ENCODE measurements around the gene UBQLNL. TPM values are rescaled to one million over a fixed set of nuclear protein-coding genes. Genes with fewer than 3 reads are reported as not detected.

Gene UBQLNL
- polyA plus RNA-seq, 2 of the 4 experiments (the other 2 are of a cell fraction), result 0.06 to 0.41 TPM

- no peak overlapping the region for H3K27ac ChIP-seq
- no peak for DNase-seq (ENCODE audit: low read depth in 1 of 2, low spot score in 1 of 2)
- FAIRE-seq, result no peak
- WGBS (ENCODE audit: missing lambda C conversion rate), result 73% methylated on average over 3 of the region's 3 CpGs
- H3K4me2 ChIP-seq, result no peak overlapping the region
- H3K4me3 ChIP-seq, result no peak overlapping the region
- ChIA-PET POLR2A (no interaction called here), CTCF (interaction anchor here (1.2 kb wide), 1 partner anchor 42 kb away, joined by 3 read pairs; no protein-coding TSS in a partner anchor)
- TF ChIP-seq EHF (CRISPR knock-in tag; IDR thresholded peaks at IDR 0.05), result no peak
- TF ChIP-seq BHLHE40 (IDR thresholded peaks at IDR 0.05; ENCODE audit: low read depth, low read length), result no peak
- TF ChIP-seq ZNF302 (CRISPR knock-in tag; IDR thresholded peaks at IDR 0.05), result no peak
- no peak for TF ChIP-seq CBX8 (IDR thresholded peaks at IDR 0.05)
- no peak for TF ChIP-seq CHD4 (IDR thresholded peaks at IDR 0.05; ENCODE audit: borderline replicate concordance)
- no peak for TF ChIP-seq CBX2 (IDR thresholded peaks at IDR 0.05; ENCODE audit: borderline replicate concordance, low read depth)
- TF ChIP-seq HOXB5 (CRISPR knock-in tag; IDR thresholded peaks at IDR 0.05), result no peak
- TF ChIP-seq TFCP2L1 (CRISPR knock-in tag; IDR thresholded peaks at IDR 0.05), result no peak
- TF ChIP-seq RNF2 (IDR thresholded peaks at IDR 0.05; ENCODE audit: borderline replicate concordance, low read depth), result no peak
- TF ChIP-seq MYC (IDR thresholded peaks at IDR 0.05; ENCODE audit: borderline replicate concordance, low read length), result no peak
- no peak for TF ChIP-seq HEYL (CRISPR knock-in tag; IDR thresholded peaks at IDR 0.05)
- TF ChIP-seq HDAC2 (IDR thresholded peaks at IDR 0.05), result no peak
- TF ChIP-seq NFE2L2 (conservative IDR thresholded peaks at IDR 0.05; ENCODE audit: low read length), result no peak
- no peak for TF ChIP-seq HOXB13 (CRISPR knock-in tag; IDR thresholded peaks at IDR 0.05; ENCODE audit: low read depth)
- TF ChIP-seq PHF8 (IDR thresholded peaks at IDR 0.05; ENCODE audit: borderline replicate concordance, low read depth), result no peak
- no peak for TF ChIP-seq ATOH8 (CRISPR knock-in tag; IDR thresholded peaks at IDR 0.05; ENCODE audit: low read depth)
- no peak for TF ChIP-seq USF2 (IDR thresholded peaks at IDR 0.05)
- no peak for ATAC-seq
- H3K9me3 ChIP-seq, result no peaks in the 10 kb centered on the region
- no peaks in the 10 kb centered on the region for H3K4me1 ChIP-seq
Measured at GRCh38 chr11:5557751-5558150, 41.3 kb upstream of the UBQLNL start.

- H3K4me3 ChIP-seq, result no peak overlapping the region
- no peak for TF ChIP-seq RFX5 (IDR thresholded peaks at IDR 0.05)
- TF ChIP-seq FOSB (CRISPR knock-in tag; IDR thresholded peaks at IDR 0.05), result no peak
- TF ChIP-seq USF2 (IDR thresholded peaks at IDR 0.05), result no peak
- no peak for TF ChIP-seq HOXB13 (CRISPR knock-in tag; IDR thresholded peaks at IDR 0.05; ENCODE audit: low read depth)
- no peak for TF ChIP-seq GATA3 (IDR thresholded peaks at IDR 0.05; ENCODE audit: borderline replicate concordance)
- TF ChIP-seq RARB (CRISPR knock-in tag; IDR thresholded peaks at IDR 0.05), result no peak
- FAIRE-seq (no peak), ATAC-seq (no peak; a peak in 1 of 6 replicates), DNase-seq (ENCODE audit: low read depth in 1 of 2, low spot score in 1 of 2) (no peak)
- no peaks in the 10 kb centered on the region for H3K4me1 ChIP-seq
- POLR2A ChIA-PET, result no interaction called here
- no peak overlapping the region for H3K27ac ChIP-seq
- CTCF ChIA-PET, result interaction anchor here (1.2 kb wide), 1 partner anchor 44 kb away, joined by 3 read pairs; no protein-coding TSS in a partner anchor
- H3K9me3 ChIP-seq, result no peaks in the 10 kb centered on the region
- no peak overlapping the region for H3K4me2 ChIP-seq
- WGBS (ENCODE audit: missing lambda C conversion rate), result 31% methylated on average over 3 of the region's 3 CpGs
Measured at GRCh38 chr11:5556596-5557188, 40.2 kb upstream of the UBQLNL start.

- Histone ChIP-seq H3K4me1 (peaks cover 10% of the 10 kb centered on the region), H3K27ac (no peak overlapping the region), H3K4me2 (no peak overlapping the region), H3K4me3 (no peak overlapping the region), H3K9me3 (no peaks in the 10 kb centered on the region)
- ATAC-seq, result no peak
- FAIRE-seq, result peak; percentile 28
- POLR2A ChIA-PET, result no interaction called here
- TF ChIP-seq SMC3 (IDR thresholded peaks at IDR 0.05) (0 out of 3 replicates have a peak, but pooled peaks have one; percentile 30), CTCF (IDR thresholded peaks at IDR 0.05) (peak; percentile 32), MYC (IDR thresholded peaks at IDR 0.05; ENCODE audit: borderline replicate concordance, low read length) (no peak), RAD21 (conservative IDR thresholded peaks at IDR 0.05 in 1 of 2, IDR thresholded peaks at IDR 0.05 in 1 of 2) (peak; percentile 28 to 41; a peak in 4 of 5 replicates)
- no peak for DNase-seq (ENCODE audit: low read depth in 1 of 2, low spot score in 1 of 2)
- CTCF ChIA-PET, result interaction anchor here (0.6 to 0.7 kb wide), 3 partner anchors 16 to 76 kb away, joined by 3 to 4 read pairs (median 3); no protein-coding TSS in a partner anchor
Measured at GRCh38 chr11:5553343-5553742, 36.8 kb upstream of the UBQLNL start.
